Left renal cortex interstitium (tissue), 4 donors: ENCODE measurements around the gene SDSL. TPM values are rescaled to one million over a fixed set of nuclear protein-coding genes. Genes with fewer than 3 reads are reported as not detected.

ENCODE experiments used
- DNase-seq, 4 donors: peaks; one replicate each; pipeline ENCODE4 v3.0.0-alpha.2; 2013; ENCODE audit warnings: low read depth in 4 of 4, low spot score in 2 of 4, missing footprints in 1 of 4
- polyA plus RNA-seq, 4 donors: library from polyadenylated mRNA; unstranded; fragments of 120-200 nt; gene quantifications; one replicate each; pipeline ENCODE4 v1.2.1, GENCODE V29; 2013; ENCODE audit not compliant: insufficient read length in 4 of 4

Gene SDSL
- polyA plus RNA-seq, 4 donors: 13.6 to 15.7 (median 14.3) TPM

- DNase-seq: no peak
These were observed 6.0 kb upstream of the SDSL start for GRCh38 chr12:113416091-113416754.

- DNase-seq: no peak
These were observed 3.8 kb upstream of the SDSL start for GRCh38 chr12:113418213-113418879.

GRCh38 chr12:113420996-113421595, 1.1 kb upstream of the SDSL start:
- no peak for DNase-seq

GRCh38 chr12:113422886-113423669, 898 bp downstream of the SDSL start:
- DNase-seq: no peak

- DNase-seq: no peak
These were observed 2.3 kb downstream of the SDSL start for GRCh38 chr12:113424456-113424855.

- no peak for DNase-seq
These were observed 3.0 kb downstream of the SDSL start for GRCh38 chr12:113424915-113425823.

GRCh38 chr12:113425960-113426453, 3.8 kb downstream of the SDSL start:
- no peak for DNase-seq

GRCh38 chr12:113427882-113428281, 5.7 kb downstream of the SDSL start:
- DNase-seq: no peak

GRCh38 chr12:113428482-113428881, 6.3 kb downstream of the SDSL start:
- no peak for DNase-seq

- no peak for DNase-seq
These were observed 10.8 kb downstream of the SDSL start for GRCh38 chr12:113432986-113433385.

- DNase-seq: no peak
These were observed 13.2 kb downstream of the SDSL start for GRCh38 chr12:113435367-113435766.

GRCh38 chr12:113436586-113436985, 14.4 kb downstream of the SDSL start:
- DNase-seq: no peak

- no peak for DNase-seq
These were observed 15.0 kb downstream of the SDSL start for GRCh38 chr12:113436993-113437728.

- DNase-seq: no peak
These were observed 15.5 kb downstream of the SDSL start for GRCh38 chr12:113437729-113438100.

GRCh38 chr12:113438523-113439300, 16.5 kb downstream of the SDSL start:
- DNase-seq: no peak

GRCh38 chr12:113439301-113439597, 17.1 kb downstream of the SDSL start:
- no peak for DNase-seq

GRCh38 chr12:113439606-113440030, 17.4 kb downstream of the SDSL start:
- DNase-seq: no peak

GRCh38 chr12:113440336-113440735, 18.2 kb downstream of the SDSL start:
- no peak for DNase-seq
